H54 (cell line): ENCODE measurements around the gene ARRDC1.
A peak's percentile ranks its signal among the peaks of the same experiment; 100 is the strongest.
"Not testable (repeated sequence)": the region's sequence is repeated elsewhere in the genome, so short reads cannot be mapped to it uniquely, and the experiment has no call there.

ENCODE experiments used
- DNase-seq: peaks from one replicate; pipeline ENCODE4 v3.0.0; 2011; ENCODE audit warnings: low spot score, mixed read lengths; ENCODE audit not compliant: insufficient read length
- FAIRE-seq: peaks from 3 replicates; lab custom pipeline; 2011; peaks lifted over from hg19 to GRCh38; lab: Jason Lieb, UNC
- POLR2A ChIP-seq: IDR thresholded peaks from 2 replicates; pipeline ENCODE4 v1.6.1; 2011; ENCODE audit warnings: low read depth, mild to moderate bottlenecking, low read length

ARRDC1 gene

GRCh38 chr9:137592767-137593166, 12.7 kb upstream of the ARRDC1 start:
- FAIRE-seq (no peak), DNase-seq (no peak)
- no peak for TF ChIP-seq POLR2A

DNA sequence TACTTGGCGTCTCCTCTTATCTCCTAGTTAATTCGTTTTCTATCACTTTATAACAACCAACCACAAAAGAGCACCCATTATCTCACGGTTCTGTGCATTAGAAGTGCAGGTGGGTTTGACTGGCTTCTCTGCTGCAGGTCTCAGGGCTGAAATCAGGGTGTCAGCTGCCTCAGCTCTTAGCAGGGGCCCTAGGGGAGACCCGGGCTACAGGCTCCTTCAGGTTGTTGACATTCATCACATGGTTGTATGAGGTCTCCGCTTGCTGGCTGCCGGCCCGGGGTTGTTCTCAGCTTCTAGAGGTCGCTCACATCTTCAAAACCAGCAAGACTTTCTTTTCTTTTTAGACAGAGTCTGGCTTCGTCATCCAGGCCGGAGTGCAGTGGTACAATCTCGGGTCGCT, 12.3 kb upstream of the ARRDC1 start:
- no peak for FAIRE-seq
- no peak for DNase-seq
- no peak for TF ChIP-seq POLR2A

DNA sequence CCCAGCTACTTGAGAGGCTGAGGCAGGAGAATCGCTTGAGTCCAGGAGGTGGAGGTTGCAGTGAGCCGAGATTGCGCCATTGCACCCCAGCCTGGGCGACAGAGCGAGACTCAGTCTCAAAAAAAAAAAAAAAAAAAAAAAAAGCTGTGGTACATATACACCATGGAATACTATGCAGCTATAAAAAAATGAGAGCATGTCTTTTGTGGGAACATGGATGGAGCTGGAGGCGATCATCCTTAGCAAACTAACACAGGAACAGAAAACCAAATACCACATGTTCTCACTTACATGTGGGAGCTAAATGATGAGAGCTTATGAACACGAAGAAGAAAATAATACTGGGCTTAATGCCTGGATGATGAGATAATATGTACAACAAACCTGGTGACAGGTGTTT, 8.9 kb upstream of the ARRDC1 start:
- not testable (repeated sequence) for DNase-seq, FAIRE-seq

GRCh38 chr9:137598943-137599342, 6.5 kb upstream of the ARRDC1 start:
- FAIRE-seq (no peak), DNase-seq (no peak)
- TF ChIP-seq POLR2A, result no peak

- TF ChIP-seq POLR2A, result no peak
- DNase-seq (no peak), FAIRE-seq (no peak)
Observed at GRCh38 chr9:137602661-137603060, 2.8 kb upstream of the ARRDC1 start.

DNA sequence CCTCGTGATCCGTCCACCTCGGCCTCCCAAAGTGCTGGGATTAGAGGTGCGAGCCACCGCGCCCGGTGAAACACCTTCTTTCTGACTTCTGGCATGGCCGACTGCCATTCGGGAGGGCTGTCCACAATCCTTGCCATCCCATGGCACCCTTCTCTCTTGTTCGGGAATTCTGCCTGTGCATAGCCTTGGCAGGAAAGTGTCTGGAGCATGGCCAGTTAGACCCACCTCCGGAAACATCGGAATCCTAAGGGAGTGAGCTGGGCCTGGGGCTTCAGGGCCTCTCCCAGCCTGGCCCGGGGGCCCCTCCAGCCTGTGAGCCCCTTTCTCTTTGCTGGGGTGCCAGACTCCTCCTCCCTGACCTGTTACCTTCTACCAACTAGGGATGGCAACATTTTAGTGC, 1.6 kb upstream of the ARRDC1 start:
- DNase-seq, result no peak
- FAIRE-seq, result no peak
- no peak for TF ChIP-seq POLR2A

- no peak for DNase-seq
- FAIRE-seq, result no peak
- no peak for TF ChIP-seq POLR2A
Observed at GRCh38 chr9:137604345-137605086, 970 bp upstream of the ARRDC1 start.

GRCh38 chr9:137606005-137606621, 627 bp downstream of the ARRDC1 start:
- FAIRE-seq, result no peak
- no peak for TF ChIP-seq POLR2A
- no peak for DNase-seq

DNA sequence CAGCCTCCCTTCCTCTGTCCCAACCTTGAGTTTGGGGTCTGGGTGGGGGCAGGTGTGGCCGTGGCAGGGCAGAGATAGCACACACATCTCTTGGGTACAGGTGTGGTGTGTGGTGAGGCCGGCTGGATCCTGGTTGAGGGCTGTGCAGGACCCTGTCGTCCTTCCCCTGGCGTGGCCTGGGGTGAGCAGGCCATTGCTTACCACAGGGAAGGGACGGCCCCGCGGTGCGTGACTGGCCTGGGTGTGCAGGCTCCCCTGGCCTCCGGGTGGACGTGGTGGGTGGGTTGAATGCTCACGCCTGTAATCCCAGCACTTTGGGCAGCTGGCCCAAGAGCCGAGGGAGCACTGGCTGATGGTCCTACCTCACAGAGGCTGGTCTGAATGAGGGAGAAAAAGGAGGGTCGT, 1.2 kb downstream of the ARRDC1 start:
- FAIRE-seq (no peak), DNase-seq (no peak)
- TF ChIP-seq POLR2A, result no peak

DNA sequence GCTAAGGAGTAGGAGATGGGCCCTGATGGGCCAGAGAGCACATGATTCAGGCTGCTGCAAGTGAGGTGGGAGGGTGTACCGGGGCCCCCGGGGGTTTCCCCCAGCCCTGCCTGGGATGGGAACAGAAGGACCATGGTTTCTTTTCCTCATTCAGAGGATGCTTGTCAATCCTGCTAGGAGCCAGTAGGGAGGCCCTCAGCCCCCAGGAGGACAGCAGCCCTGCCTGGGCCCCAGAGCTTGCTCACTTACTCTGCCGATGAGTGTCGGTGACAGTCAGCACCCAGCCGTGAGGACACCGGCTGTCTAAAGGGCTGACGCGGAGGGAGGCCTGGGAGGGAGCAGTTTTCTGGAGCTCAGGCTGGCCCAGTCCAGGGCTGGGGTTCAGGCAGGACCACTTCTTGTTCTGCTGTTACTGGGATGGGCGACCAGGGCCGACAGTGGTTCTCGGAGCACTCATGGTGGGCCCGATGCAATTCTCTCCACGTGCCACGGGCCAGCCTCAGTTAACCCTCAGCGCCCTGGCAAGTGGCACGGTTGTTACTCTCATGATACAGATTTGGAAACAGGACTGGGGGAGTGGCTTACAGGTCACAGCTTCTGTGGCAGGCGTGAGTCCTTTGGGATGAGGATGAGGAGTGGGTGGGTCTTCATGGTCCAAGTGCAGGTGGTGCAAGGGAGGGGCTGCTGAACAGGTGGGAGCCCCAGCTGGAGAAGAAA, 1.8 kb downstream of the ARRDC1 start:
- FAIRE-seq (no peak), DNase-seq (no peak)
- TF ChIP-seq POLR2A, result no peak

DNA sequence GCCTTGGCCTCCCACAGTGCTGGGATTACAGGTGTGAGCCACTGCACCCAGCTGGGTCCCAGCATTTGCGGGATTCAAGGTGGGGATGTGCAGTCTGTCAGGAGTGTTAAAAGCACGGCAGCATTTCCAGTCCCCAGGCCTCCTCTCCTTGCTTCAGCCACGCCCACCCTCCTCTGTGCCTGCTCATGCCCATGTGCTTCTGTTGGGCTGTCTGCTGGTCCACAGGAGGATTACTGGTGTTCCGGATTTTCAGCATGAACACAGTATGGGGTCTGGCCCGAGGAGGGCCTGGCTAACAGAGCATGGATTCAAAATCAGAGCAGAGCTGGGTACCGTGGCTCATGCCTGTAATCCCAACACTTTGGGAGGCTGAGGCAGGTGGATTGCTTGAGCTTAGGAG, 5.5 kb downstream of the ARRDC1 start:
- FAIRE-seq (no peak), DNase-seq (no peak)
- TF ChIP-seq POLR2A, result no peak

DNA sequence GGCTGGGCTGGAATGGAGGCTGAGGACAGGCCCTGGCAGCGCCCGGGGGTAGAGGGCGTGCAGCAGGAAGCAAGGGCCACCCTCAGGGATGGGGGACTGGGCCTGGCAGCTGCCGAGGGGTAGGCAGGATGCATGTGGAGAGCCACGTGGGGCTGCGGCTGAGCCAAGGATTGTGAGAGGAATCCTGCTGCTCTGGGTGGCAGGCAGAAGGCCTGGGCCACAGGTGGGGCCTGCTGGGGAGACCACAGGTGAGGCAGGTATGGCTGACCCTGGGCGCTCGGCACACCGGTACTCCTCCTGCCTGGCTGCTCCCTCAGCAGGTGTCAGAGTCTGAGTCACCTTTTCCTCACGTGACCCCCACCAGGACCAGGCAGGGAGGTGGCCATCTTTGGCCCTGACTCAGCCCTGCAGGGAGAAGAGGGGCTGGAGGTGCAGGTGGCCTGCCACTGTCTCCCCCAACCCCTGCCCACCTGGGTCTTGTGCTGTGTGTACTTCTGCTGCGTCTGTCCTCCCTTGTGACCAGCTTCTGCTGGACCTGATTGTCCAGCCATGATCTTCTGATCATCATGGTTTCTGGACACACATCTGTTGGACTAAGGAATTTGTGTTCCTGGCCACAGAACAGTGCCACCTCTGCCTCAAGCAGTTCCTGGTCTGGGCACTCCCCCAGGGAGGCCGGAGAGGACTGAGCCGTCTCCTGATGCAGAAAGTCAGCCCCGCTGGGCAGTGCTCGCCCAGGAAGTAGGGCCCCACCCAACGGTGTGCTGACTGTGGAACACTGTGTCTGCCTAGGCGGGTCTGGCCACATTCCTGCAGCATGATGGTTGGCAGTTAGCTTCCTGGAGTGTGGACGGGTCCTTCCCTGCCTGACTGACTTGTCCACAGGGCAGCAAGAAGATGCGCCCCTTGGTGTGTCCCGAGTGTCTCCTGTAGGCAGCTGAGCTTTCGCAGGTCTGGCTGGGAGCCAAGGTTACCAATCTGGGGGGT, 6.4 kb downstream of the ARRDC1 start:
- peak; percentile 53 for TF ChIP-seq POLR2A
- DNase-seq, result peak; percentile 100
- FAIRE-seq, result peak; percentile 97

GRCh38 chr9:137612741-137613142, 7.3 kb downstream of the ARRDC1 start:
- FAIRE-seq, result no peak
- no peak for DNase-seq
- TF ChIP-seq POLR2A, result no peak
